Small intestine (tissue), 7 donors: ENCODE measurements around the gene TRNAU1AP. TPM values are rescaled to one million over a fixed set of nuclear protein-coding genes. Genes with fewer than 3 reads are reported as not detected.
"Not testable (repeated sequence)": the region's sequence is repeated elsewhere in the genome, so short reads cannot be mapped to it uniquely, and the experiment has no call there.

ENCODE experiments used
- DNase-seq, 2 donors: peaks; one replicate each; pipeline versions ENCODE4 v3.0.0 to v3.0.0-alpha.2; 2013
- FAIRE-seq: peaks from 2 replicates; lab custom pipeline; 2012; peaks lifted over from hg19 to GRCh38; lab: Jason Lieb, UNC
- H3K27ac ChIP-seq, 3 donors: one replicate each; pipeline ENCODE4 v1.5.1; 2013; ENCODE audit warnings: low read length in 2 of 3, mild to moderate bottlenecking in 2 of 3, control low read depth in 1 of 3, inconsistent platforms in 1 of 3, low read depth in 1 of 3, moderate library complexity in 1 of 3
- H3K27me3 ChIP-seq, 3 donors: one replicate each; pipeline ENCODE4 v1.6.1; 2013; ENCODE audit warnings: low read length in 3 of 3, inconsistent platforms in 1 of 3; ENCODE audit not compliant: control insufficient read depth in 3 of 3, insufficient read depth in 3 of 3
- H3K36me3 ChIP-seq, 3 donors: one replicate each; pipeline ENCODE4 v1.6.1; 2013; ENCODE audit warnings: low read length in 3 of 3, inconsistent platforms in 1 of 3, low read depth in 1 of 3, mild to moderate bottlenecking in 1 of 3, moderate library complexity in 1 of 3; ENCODE audit not compliant: control insufficient read depth in 3 of 3, insufficient read depth in 2 of 3
- H3K4me1 ChIP-seq, 3 donors: one replicate each; pipeline ENCODE4 v1.6.1; 2013; ENCODE audit warnings: low read length in 2 of 3, inconsistent platforms in 1 of 3, low read depth in 1 of 3, mild to moderate bottlenecking in 1 of 3, moderate library complexity in 1 of 3; ENCODE audit not compliant: control insufficient read depth in 3 of 3, insufficient read depth in 2 of 3
- H3K4me3 ChIP-seq, 3 donors: one replicate each; pipeline ENCODE4 v1.5.1; 2013; ENCODE audit warnings: low read length in 3 of 3, control low read depth in 1 of 3, inconsistent platforms in 1 of 3, low read depth in 1 of 3, mild to moderate bottlenecking in 1 of 3, moderate library complexity in 1 of 3
- H3K9me3 ChIP-seq, 2 donors: one replicate each; pipeline ENCODE4 v1.6.1; 2013; ENCODE audit warnings: low read depth in 1 of 2, low read length in 1 of 2; ENCODE audit not compliant: control insufficient read depth in 2 of 2, insufficient read depth in 1 of 2
- WGBS, 3 donors: extraction: QIAGEN DNeasy Blood & Tissue Kit; methylation state at CpG; one replicate each; pipeline ENCODE4 v1.1.7; 2013; 5-methylcytosine and 5-hydroxymethylcytosine counted together
- polyA plus RNA-seq, 4 donors: library from polyadenylated mRNA; stranded (reverse) in 3 of 4; unstranded in 1 of 4; fragments of 200-250 nt in 3 of 4; fragments of 120-200 nt in 1 of 4; gene quantifications; one replicate each; pipeline versions ENCODE4 v1.2.1 to v1.2.3, GENCODE V29; 2013
- donor health status: healthy with polysubstance abuse.
- donor health status: control.
- donor health status: control.
- donor health status: Bipolar disorder and iron deficiency.
- donor health status: healthy.

Gene TRNAU1AP
- polyA plus RNA-seq, 4 donors = 16.3 to 25.9 (median 21.3) TPM

GRCh38 chr1:28509705-28510272 lies 43.1 kb upstream of the TRNAU1AP start:
- FAIRE-seq = no peak
- H3K4me3 ChIP-seq = peak overlapping the region in 2 of 3 donors; percentile 6 to 78
- H3K27ac ChIP-seq = peak overlapping the region; percentile 2 to 78 (median 42)

GRCh38 chr1:28510273-28510969 lies 42.5 kb upstream of the TRNAU1AP start:
- H3K27ac ChIP-seq = peak overlapping the region; percentile 2 to 78 (median 42)
- no peaks in the 10 kb centered on the region for H3K27me3 ChIP-seq
- DNase-seq (peak in 1 of 2 donors; percentile 27), FAIRE-seq (no peak)
- no peaks in the 10 kb centered on the region for H3K9me3 ChIP-seq
- H3K4me1 ChIP-seq = peaks cover 0 to 19% (median 17%) of the 10 kb centered on the region in 3 donors
- peak overlapping the region in 1 of 3 donors; percentile 78 for H3K4me3 ChIP-seq
- WGBS, 3 donors = 50 to 61% (median 59%) methylated on average over 8 of the region's 8 CpGs
- H3K36me3 ChIP-seq = peaks cover 8 to 78% (median 18%) of the 10 kb centered on the region in 3 donors

More at GRCh38 chr1:28509705-28510272, 43.1 kb upstream of the TRNAU1AP start:
- Histone ChIP-seq H3K27me3 (no peaks in the 10 kb centered on the region), H3K36me3 (peaks cover 8 to 73% (median 18%) of the 10 kb centered on the region in 3 donors), H3K4me1 (peaks cover 0 to 19% (median 17%) of the 10 kb centered on the region in 3 donors), H3K9me3 (no peaks in the 10 kb centered on the region)
- 39 to 57% (median 51%) methylated on average over 8 of the region's 8 CpGs for WGBS, 3 donors
- DNase-seq = peak in 1 of 2 donors; percentile 25

GRCh38 chr1:28510970-28511440 lies 41.9 kb upstream of the TRNAU1AP start:
- no peak for FAIRE-seq
- peaks cover 0 to 19% (median 17%) of the 10 kb centered on the region in 3 donors for H3K4me1 ChIP-seq
- WGBS, 3 donors = 76 to 88% (median 77%) methylated on average over 2 of the region's 2 CpGs
- H3K36me3 ChIP-seq = peaks cover 8 to 81% (median 18%) of the 10 kb centered on the region in 3 donors
- peak overlapping the region in 2 of 3 donors; percentile 24 to 42 for H3K27ac ChIP-seq
- H3K27me3 ChIP-seq = no peaks in the 10 kb centered on the region
- H3K9me3 ChIP-seq = no peaks in the 10 kb centered on the region
- DNase-seq = no peak
- no peak overlapping the region for H3K4me3 ChIP-seq

GRCh38 chr1:28512058-28512611 lies 40.8 kb upstream of the TRNAU1AP start:
- H3K4me3 ChIP-seq = no peak overlapping the region
- peaks cover 8 to 73% (median 18%) of the 10 kb centered on the region in 3 donors for H3K36me3 ChIP-seq
- peaks cover 0 to 19% (median 17%) of the 10 kb centered on the region in 3 donors for H3K4me1 ChIP-seq

GRCh38 chr1:28514445-28514933 lies 38.4 kb upstream of the TRNAU1AP start:
- 82 to 84% (median 83%) methylated on average over 13 of the region's 13 CpGs for WGBS, 3 donors
- FAIRE-seq = not testable (repeated sequence)

More at GRCh38 chr1:28512058-28512611, 40.8 kb upstream of the TRNAU1AP start:
- no peaks in the 10 kb centered on the region for H3K9me3 ChIP-seq
- FAIRE-seq = no peak
- WGBS, 3 donors = 67 to 84% (median 83%) methylated on average over 7 of the region's 7 CpGs
- H3K27me3 ChIP-seq = no peaks in the 10 kb centered on the region
- DNase-seq = peak in 1 of 2 donors; percentile 20
- H3K27ac ChIP-seq = peak overlapping the region in 1 of 3 donors; percentile 44

GRCh38 chr1:28516518-28516956 lies 36.3 kb upstream of the TRNAU1AP start:
- no peaks in the 10 kb centered on the region for H3K27me3 ChIP-seq
- WGBS, 3 donors = 86 to 100% (median 88%) methylated on average over 1 of the region's 1 CpG
- FAIRE-seq (no peak), DNase-seq (no peak)
- no peak overlapping the region for H3K4me3 ChIP-seq
- no peaks in the 10 kb centered on the region for H3K9me3 ChIP-seq
- no peak overlapping the region for H3K27ac ChIP-seq
- peaks cover 0 to 15% (median 11%) of the 10 kb centered on the region in 3 donors for H3K4me1 ChIP-seq
- H3K36me3 ChIP-seq = peaks cover 0 to 44% (median 2%) of the 10 kb centered on the region in 3 donors

More at GRCh38 chr1:28514445-28514933, 38.4 kb upstream of the TRNAU1AP start:
- H3K9me3 ChIP-seq, H3K27ac ChIP-seq, DNase-seq, H3K4me3 ChIP-seq, H3K27me3 ChIP-seq: not testable (repeated sequence)
- Histone ChIP-seq H3K36me3 (peaks cover 6 to 54% (median 13%) of the 10 kb centered on the region in 3 donors), H3K4me1 (peaks cover 0 to 21% (median 16%) of the 10 kb centered on the region in 3 donors)

GRCh38 chr1:28517649-28517999 lies 35.3 kb upstream of the TRNAU1AP start:
- peak overlapping the region in 2 of 3 donors; percentile 69 to 72 for H3K27ac ChIP-seq

More at GRCh38 chr1:28517649-28517999, 35.3 kb upstream of the TRNAU1AP start:
- FAIRE-seq (no peak), DNase-seq (no peak)
- Histone ChIP-seq H3K36me3 (peaks cover 0 to 39% (median 0%) of the 10 kb centered on the region in 3 donors), H3K4me1 (peaks cover 0 to 15% (median 11%) of the 10 kb centered on the region in 3 donors), H3K27me3 (no peaks in the 10 kb centered on the region), H3K4me3 (peak overlapping the region in 1 of 3 donors; percentile 53), H3K9me3 (no peaks in the 10 kb centered on the region)
- 9 to 15% (median 15%) methylated on average over 7 of the region's 7 CpGs for WGBS, 3 donors
